ENCODE measurements around the gene KCND3. TPM values are rescaled to one million over a fixed set of nuclear protein-coding genes. Genes with fewer than 3 reads are reported as not detected.

Gene KCND3
- total RNA-seq, 4 donors from 2014 or later, result 1.8 to 5.3 (median 4.2) TPM

DNA sequence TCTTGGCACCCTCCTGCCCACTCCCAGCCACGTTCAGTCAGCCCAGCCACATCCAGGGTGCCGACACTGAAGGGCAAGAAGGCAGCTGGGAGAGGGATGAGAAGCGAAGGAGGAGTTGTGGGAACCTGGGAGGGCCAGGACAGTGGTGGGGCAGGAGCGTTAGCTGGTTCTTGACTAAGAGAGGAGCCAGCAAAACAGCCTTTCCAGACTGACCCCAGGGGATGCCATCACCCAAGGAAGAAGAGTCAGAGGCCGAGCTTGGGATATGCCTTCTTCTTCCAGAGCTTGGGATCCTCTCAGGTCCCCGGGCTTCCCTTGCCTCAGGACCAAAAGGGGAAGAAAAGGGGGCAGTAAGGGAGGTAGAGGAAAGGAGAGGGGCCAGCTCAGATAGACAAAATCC, 257.5 kb downstream of the KCND3 start:
- DNase-seq, result no peak
- Histone ChIP-seq H3K27me3 (no peaks in the 10 kb centered on the region), H3K36me3 (no peaks in the 10 kb centered on the region), H3K4me3 (replicated peaks in 1 of 3) (no peak overlapping the region), H3K9me3 (no peaks in the 10 kb centered on the region), H3K4me1 (peaks cover 0 to 25% of the 10 kb centered on the region in 2 donors), H3K27ac (no peak overlapping the region)
- 77 to 78% methylated on average over 6 of the region's 6 CpGs for WGBS, 2 donors
- TF ChIP-seq POLR2A (IDR thresholded peaks at IDR 0.05), result no peak
- TF ChIP-seq, protein P1, sequence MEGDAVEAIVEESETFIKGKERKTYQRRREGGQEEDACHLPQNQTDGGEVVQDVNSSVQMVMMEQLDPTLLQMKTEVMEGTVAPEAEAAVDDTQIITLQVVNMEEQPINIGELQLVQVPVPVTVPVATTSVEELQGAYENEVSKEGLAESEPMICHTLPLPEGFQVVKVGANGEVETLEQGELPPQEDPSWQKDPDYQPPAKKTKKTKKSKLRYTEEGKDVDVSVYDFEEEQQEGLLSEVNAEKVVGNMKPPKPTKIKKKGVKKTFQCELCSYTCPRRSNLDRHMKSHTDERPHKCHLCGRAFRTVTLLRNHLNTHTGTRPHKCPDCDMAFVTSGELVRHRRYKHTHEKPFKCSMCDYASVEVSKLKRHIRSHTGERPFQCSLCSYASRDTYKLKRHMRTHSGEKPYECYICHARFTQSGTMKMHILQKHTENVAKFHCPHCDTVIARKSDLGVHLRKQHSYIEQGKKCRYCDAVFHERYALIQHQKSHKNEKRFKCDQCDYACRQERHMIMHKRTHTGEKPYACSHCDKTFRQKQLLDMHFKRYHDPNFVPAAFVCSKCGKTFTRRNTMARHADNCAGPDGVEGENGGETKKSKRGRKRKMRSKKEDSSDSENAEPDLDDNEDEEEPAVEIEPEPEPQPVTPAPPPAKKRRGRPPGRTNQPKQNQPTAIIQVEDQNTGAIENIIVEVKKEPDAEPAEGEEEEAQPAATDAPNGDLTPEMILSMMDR (IDR thresholded peaks at IDR 0.05), result no peak
- intact Hi-C loops (cut with DNase I), result no loop called here

- Histone ChIP-seq H3K36me3 (no peaks in the 10 kb centered on the region), H3K27ac (no peak overlapping the region), H3K4me1 (peaks cover 0 to 21% of the 10 kb centered on the region in 2 donors), H3K4me3 (replicated peaks in 1 of 3) (no peak overlapping the region), H3K9me3 (no peaks in the 10 kb centered on the region), H3K27me3 (no peaks in the 10 kb centered on the region)
- intact Hi-C loops (cut with DNase I), result no loop called here
- no peak for DNase-seq
- whole genome bisulfite sequencing, 2 donors, result 86 to 93% methylated on average over 4 of the region's 4 CpGs
- TF ChIP-seq, protein P1 (IDR thresholded peaks at IDR 0.05), result no peak
- TF ChIP-seq POLR2A (IDR thresholded peaks at IDR 0.05), result no peak
Measured at GRCh38 chr1:111730706-111731105, 258.8 kb downstream of the KCND3 start.

- H3K4me3 ChIP-seq (replicated peaks in 1 of 3), result no peak overlapping the region
- no peaks in the 10 kb centered on the region for H3K36me3 ChIP-seq
- WGBS, 2 donors, result 91% methylated on average over 7 of the region's 7 CpGs
- intact Hi-C loops (cut with DNase I), result no loop called here
- H3K27ac ChIP-seq, result no peak overlapping the region
- H3K4me1 ChIP-seq, result peaks cover 0 to 25% of the 10 kb centered on the region in 2 donors
- no peaks in the 10 kb centered on the region for H3K27me3 ChIP-seq
- H3K9me3 ChIP-seq, result no peaks in the 10 kb centered on the region
- TF ChIP-seq, protein P1 (IDR thresholded peaks at IDR 0.05), result no peak
- TF ChIP-seq POLR2A (IDR thresholded peaks at IDR 0.05), result no peak
- DNase-seq, result no peak
Measured at GRCh38 chr1:111729946-111730681, 259.4 kb downstream of the KCND3 start.

DNA sequence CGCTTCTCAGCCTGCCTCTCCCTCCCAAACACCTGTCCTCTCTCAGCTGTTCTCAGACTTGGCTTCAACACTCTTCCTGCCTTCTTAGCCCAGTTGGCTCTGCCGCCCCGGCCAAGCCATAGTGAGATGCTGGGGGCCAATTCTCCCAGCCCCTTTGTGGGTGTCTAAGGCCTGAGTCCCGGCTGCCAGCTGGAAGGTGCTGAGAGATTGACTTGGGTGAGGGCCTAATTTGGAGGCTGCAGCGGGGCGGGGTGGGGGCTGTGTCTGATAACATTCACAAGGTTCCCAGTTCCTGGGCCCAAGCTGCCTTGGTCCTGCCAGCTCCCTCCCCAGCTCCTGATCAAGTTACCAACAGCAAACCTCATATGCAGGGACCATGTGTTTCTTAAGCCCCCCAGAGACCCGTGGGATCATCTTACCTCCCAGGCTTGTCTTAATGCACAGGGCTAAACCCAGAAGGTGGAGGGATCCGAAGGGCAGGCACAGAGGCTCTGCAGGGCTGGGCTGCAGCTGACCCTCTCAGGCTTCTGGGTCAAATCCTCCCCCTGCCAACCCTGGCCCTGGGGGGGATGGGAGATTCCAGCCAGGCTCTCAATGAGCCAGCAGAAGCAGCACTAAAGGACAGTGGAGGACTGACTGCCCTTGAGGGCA, 260.1 kb downstream of the KCND3 start:
- Histone ChIP-seq H3K4me1 (peaks cover 0 to 23% of the 10 kb centered on the region in 2 donors), H3K27ac (no peak overlapping the region), H3K36me3 (no peaks in the 10 kb centered on the region), H3K27me3 (no peaks in the 10 kb centered on the region), H3K4me3 (replicated peaks in 1 of 3) (no peak overlapping the region), H3K9me3 (no peaks in the 10 kb centered on the region)
- 67 to 77% methylated on average over 7 to 8 of the region's 8 CpGs for WGBS, 2 donors
- no peak for DNase-seq
- intact Hi-C loops (cut with DNase I), result no loop called here
- no peak for TF ChIP-seq POLR2A (IDR thresholded peaks at IDR 0.05)
- TF ChIP-seq, protein P1 (IDR thresholded peaks at IDR 0.05), result no peak

GRCh38 chr1:111727056-111727455, 262.4 kb downstream of the KCND3 start:
- intact Hi-C loops (cut with DNase I), result no loop called here
- DNase-seq, result no peak

More at GRCh38 chr1:111727056-111727455, 262.4 kb downstream of the KCND3 start:
- H3K36me3 ChIP-seq, result no peaks in the 10 kb centered on the region
- 79 to 90% methylated on average over 9 to 18 of the region's 18 CpGs for WGBS, 2 donors
- TF ChIP-seq POLR2A (IDR thresholded peaks at IDR 0.05), result no peak
- TF ChIP-seq, protein P1 (IDR thresholded peaks at IDR 0.05), result no peak
- H3K27me3 ChIP-seq, result no peaks in the 10 kb centered on the region
- H3K9me3 ChIP-seq, result no peaks in the 10 kb centered on the region
- H3K4me1 ChIP-seq, result peaks cover 0 to 14% of the 10 kb centered on the region in 2 donors
- no peak overlapping the region for H3K4me3 ChIP-seq (replicated peaks in 1 of 3)
- no peak overlapping the region for H3K27ac ChIP-seq

All from thyroid gland (tissue), 4 donors.